IMR-90 (cell line): Measurements from ENCODE around the gene FRAS1.

ENCODE experiments used
- MXI1 ChIP-seq: IDR thresholded peaks from 2 replicates; pipeline ENCODE4 v1.6.1; 2012; ENCODE audit warnings: low read depth, mild to moderate bottlenecking, low read length, moderate library complexity, borderline replicate concordance
- POLR2A ChIP-seq: IDR thresholded peaks from 2 replicates; pipeline ENCODE4 v1.6.1; 2012; ENCODE audit warnings: mild to moderate bottlenecking, low read depth, low read length
- RAD21 ChIP-seq: IDR thresholded peaks from 2 replicates; pipeline ENCODE4 v1.6.1; 2012; ENCODE audit warnings: low read length, improper control_type of control experiment
- RCOR1 ChIP-seq: IDR thresholded peaks from 2 replicates; pipeline ENCODE4 v1.6.1; 2012; ENCODE audit warnings: mild to moderate bottlenecking, low read length, improper control_type of control experiment; ENCODE audit not compliant: insufficient replicate concordance
- SMC3 ChIP-seq: fragments of 150-350 bp; IDR thresholded peaks from 2 replicates; pipeline ENCODE4 v1.6.1; 2016; ENCODE audit warnings: low read depth, mild to moderate bottlenecking, antibody characterized with exemption, low read length, moderate library complexity
- TF ChIP-seq, protein P1 (sequence below): fragments of 150-350 bp; IDR thresholded peaks from 2 replicates; pipeline ENCODE4 v1.6.1; 2017; ENCODE audit warnings: mild to moderate bottlenecking, antibody characterized with exemption, low read length, low read depth
- TF ChIP-seq, protein P2 (sequence below): conservative IDR thresholded peaks from 2 replicates; pipeline ENCODE4 v1.5.1; 2012; ENCODE audit warnings: mild to moderate bottlenecking, low read depth, low read length, improper control_type of control experiment

DNA sequence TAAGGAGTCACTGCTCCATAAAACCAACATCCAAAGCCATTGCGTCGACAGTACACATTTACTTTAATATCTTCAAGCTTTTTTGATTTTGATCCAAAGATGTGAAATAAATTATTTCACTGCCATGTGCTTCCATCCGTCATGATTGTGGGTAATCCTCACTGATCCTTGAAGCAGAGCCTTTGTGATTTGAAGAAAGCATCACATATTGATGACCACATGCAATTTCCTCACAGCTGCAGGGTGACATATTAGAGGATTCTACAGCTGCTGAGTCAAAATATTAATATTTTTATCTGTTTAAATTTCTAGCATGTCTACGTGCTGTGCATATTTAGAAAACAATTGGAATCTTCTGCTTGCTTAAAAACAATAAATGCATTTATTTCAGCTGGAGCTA, 297.7 kb downstream of the FRAS1 start:
- TF ChIP-seq, protein P1, sequence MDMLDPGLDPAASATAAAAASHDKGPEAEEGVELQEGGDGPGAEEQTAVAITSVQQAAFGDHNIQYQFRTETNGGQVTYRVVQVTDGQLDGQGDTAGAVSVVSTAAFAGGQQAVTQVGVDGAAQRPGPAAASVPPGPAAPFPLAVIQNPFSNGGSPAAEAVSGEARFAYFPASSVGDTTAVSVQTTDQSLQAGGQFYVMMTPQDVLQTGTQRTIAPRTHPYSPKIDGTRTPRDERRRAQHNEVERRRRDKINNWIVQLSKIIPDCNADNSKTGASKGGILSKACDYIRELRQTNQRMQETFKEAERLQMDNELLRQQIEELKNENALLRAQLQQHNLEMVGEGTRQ, result no peak
- TF ChIP-seq RAD21, result no peak
- TF ChIP-seq, protein P2, sequence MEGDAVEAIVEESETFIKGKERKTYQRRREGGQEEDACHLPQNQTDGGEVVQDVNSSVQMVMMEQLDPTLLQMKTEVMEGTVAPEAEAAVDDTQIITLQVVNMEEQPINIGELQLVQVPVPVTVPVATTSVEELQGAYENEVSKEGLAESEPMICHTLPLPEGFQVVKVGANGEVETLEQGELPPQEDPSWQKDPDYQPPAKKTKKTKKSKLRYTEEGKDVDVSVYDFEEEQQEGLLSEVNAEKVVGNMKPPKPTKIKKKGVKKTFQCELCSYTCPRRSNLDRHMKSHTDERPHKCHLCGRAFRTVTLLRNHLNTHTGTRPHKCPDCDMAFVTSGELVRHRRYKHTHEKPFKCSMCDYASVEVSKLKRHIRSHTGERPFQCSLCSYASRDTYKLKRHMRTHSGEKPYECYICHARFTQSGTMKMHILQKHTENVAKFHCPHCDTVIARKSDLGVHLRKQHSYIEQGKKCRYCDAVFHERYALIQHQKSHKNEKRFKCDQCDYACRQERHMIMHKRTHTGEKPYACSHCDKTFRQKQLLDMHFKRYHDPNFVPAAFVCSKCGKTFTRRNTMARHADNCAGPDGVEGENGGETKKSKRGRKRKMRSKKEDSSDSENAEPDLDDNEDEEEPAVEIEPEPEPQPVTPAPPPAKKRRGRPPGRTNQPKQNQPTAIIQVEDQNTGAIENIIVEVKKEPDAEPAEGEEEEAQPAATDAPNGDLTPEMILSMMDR, result no peak
- no peak for TF ChIP-seq SMC3
- TF ChIP-seq POLR2A, result no peak
- TF ChIP-seq RCOR1, result no peak
- TF ChIP-seq MXI1, result no peak
